ENCODE measurements around the gene TTLL10.
"Not testable (repeated sequence)": the region's sequence is repeated elsewhere in the genome, so short reads cannot be mapped to it uniquely, and the experiment has no call there.

TTLL10 gene

GRCh38 chr1:1171546-1172340 is 1.9 kb upstream of the TTLL10 start:
- no peak for DNase-seq (ENCODE audit: low read depth)

GRCh38 chr1:1173061-1173792 is 453 bp upstream of the TTLL10 start:
- DNase-seq (ENCODE audit: low read depth), result no peak

DNA sequence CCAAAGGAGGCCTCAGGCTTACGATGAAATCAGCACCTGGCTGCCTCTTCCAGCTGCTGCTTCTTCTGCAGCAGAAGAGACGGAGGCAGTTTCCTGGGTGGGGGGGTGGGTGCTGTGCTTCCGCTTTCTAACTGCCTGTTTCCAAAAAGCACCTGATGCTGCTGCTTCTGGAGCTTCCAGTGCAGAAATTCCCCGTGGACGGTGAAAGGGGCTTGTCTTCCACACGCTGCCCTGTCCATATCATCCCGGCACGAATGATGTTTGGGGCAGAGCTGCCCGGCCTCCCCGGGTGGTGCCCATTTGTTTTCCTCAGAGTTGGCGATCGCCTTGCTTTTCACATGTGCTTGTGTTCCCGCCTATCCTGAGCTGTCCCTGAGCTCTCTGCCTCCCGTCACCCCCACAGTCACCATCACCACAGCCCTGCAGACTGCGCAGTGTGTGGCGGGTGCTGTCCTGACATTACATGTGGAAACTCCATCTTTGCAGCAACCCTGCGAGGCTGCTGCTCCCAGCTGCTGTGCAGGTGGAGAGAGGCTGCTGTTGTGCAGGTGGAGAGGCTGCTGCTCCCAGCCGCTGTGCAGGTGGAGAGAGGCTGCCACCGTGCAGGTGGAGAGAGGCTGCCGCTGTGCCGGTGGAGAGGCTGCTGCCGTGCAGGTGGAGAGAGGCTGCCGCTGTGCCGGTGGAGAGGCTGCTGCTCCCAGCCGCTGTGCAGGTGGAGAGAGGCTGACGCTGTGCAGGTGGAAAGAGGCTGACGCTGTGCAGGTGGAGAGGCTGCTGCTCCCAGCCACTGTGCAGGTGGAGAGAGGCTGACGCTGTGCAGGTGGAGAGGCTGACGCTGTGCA is 1.8 kb downstream of the TTLL10 start:
- DNase-seq (ENCODE audit: low read depth), result no peak

DNA sequence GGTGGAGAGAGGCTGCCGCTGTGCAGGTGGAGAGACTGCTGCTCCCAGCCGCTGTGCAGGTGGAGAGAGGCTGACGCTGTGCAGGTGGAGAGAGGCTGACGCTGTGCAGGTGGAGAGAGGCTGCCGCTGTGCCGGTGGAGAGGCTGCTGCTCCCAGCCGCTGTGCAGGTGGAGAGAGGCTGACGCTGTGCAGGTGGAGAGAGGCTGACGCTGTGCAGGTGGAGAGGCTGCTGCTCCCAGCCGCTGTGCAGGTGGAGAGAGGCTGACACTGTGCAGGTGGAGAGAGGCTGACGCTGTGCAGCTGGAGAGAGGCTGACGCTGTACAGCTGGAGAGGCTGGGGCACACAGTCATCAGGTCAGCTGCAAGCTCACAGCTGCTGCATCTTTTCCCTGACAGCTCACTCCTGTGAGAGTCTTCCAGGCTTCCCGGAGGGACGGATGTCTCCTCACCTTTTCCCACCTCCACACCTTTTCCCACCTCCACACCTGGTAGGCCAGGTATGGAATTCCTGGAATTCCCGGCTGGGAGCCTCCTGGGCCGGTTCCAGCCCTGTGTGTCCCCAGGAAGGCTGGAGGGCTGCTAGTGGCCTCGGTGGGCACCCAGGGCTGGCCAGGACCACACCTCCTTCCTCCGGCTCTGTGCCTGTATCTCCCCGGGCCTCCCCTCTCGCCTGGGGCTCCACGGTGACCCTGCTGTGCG is 2.5 kb downstream of the TTLL10 start:
- DNase-seq (ENCODE audit: low read depth), result not testable (repeated sequence)

GRCh38 chr1:1176931-1177330 is 3.3 kb downstream of the TTLL10 start:
- no peak for DNase-seq (ENCODE audit: low read depth)

- DNase-seq (ENCODE audit: low read depth), result no peak
Measured at GRCh38 chr1:1177452-1178206, 3.9 kb downstream of the TTLL10 start.

GRCh38 chr1:1178794-1179331 is 5.2 kb downstream of the TTLL10 start:
- no peak for DNase-seq (ENCODE audit: low read depth)

DNA sequence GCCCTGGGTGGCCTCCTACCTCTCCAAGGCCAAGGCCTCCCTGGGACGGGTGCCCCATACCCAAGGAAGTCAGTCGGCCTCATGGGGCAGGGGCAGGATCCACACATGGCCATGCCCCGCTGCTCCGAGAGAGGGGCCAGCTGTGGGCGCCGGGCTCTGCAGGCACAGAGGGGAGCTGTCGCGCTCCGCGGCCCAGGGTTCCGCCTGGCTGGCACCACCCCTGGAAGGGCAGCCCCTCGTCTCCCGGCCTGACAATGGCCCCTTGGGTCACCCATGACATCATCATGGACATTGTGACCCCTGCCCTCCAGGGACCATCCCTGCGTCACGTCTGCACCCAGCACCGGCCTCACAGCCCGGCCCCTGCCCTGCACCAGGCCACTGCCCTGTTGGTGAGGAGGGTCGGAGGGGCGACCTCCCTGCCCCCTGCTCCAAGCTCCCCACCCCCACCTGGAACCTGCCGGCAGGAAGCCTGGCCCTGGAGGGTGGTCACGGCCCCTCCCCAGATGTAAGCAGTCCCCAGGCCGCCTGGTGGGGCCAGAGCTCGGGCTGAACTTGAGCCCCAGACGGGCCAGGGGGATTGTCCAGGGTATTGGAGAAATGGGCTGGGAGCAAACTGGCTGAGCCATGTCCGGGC is 5.8 kb downstream of the TTLL10 start:
- no peak for DNase-seq (ENCODE audit: low read depth)

- no peak for DNase-seq (ENCODE audit: low read depth)
Measured at GRCh38 chr1:1179983-1180861, 6.5 kb downstream of the TTLL10 start.

DNA sequence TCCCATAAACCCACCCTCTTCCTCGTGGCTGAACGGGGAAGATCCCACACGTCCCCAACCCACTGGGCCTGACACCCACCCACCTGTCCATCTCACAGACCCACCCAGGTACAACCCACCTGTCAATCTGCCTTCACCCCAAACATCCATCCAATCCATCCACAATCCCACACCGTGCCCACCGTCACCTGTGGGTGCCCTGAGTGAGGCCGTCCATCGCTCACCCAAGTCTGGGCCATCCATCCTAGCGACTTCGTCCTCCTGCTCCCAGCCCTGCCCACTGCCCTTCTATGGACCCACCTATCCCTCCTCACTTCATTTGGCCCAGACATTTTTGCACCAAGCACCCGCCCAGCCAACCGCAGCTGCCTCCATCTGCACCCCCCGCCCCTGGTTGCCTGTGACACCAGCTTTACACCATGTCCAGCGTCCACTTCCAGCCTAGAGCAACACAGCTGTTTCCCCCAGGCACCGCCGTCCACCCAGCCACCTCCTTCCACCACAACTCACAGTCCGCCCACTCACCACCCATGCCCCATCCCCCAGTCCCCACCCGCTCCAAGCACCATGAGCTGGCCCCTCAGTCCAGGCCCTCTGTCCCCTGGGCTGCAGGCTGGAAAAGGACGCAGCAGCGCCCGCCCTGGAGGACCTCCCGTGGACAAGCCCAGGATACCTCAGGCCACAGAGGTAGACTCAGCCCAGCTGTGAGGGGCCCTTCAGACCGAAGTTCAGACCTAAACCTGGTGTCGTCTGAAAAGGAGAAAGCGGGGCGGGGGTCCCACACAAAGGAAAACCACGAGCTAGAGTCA is 7.7 kb downstream of the TTLL10 start:
- no peak for DNase-seq (ENCODE audit: low read depth)

DNA sequence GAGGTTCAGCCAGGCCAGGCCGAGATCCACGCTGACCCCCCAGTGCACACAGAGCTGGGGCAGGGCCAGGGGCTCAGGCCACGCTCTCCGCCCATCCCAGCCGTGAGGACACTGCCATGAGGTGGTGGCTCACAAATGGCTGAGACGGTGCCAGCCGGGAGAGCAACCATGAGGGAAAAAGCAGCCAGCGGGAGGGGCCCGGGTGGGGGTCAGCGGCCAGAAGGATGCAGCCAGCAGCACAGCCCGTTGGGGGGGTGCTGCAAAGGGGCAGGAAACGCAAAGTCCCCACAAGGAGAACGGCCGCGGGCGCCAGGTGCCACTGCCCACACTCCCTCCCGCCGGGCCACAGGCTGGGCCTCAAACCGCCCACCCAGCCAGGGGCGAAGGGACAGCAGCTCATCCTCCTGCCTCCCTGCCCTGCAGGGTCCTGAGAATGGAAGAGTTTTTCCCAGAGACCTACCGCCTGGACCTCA is 8.3 kb downstream of the TTLL10 start:
- no peak for DNase-seq (ENCODE audit: low read depth)

DNA sequence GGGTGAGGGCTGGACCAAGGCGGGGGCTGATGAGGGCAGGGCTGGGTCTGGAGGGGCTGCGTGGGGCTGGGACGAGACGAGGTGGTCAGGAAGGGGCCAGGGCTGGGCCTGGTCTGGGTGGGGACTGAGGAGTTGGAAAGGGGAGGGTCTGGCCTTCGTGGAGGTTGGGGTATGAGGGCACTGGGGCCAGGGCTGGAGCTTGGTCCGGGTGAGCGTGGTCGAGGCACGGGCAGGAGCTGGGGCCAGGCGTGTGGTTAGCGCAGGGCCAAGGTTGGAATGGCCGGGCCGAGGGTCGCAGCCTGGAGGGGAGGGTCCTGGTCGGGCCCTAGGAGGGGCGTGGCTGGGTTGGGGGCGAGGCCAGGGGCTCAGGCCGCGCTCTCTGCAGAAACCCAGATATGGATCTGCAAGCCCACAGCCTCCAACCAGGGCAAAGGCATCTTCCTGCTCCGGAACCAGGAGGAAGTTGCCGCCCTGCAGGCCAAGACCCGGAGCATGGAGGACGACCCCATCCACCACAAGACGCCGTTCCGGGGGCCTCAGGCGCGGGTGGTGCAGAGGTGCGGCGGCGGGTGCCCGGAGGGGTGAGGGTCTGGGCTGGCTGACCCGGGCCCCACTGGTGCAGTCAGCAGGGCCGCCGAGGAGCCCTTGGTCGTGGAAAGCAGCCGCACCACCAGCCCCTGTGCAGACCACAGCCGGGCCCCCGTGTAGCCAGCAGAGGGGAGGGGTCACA is 9.0 kb downstream of the TTLL10 start:
- DNase-seq (ENCODE audit: low read depth), result no peak

DNA sequence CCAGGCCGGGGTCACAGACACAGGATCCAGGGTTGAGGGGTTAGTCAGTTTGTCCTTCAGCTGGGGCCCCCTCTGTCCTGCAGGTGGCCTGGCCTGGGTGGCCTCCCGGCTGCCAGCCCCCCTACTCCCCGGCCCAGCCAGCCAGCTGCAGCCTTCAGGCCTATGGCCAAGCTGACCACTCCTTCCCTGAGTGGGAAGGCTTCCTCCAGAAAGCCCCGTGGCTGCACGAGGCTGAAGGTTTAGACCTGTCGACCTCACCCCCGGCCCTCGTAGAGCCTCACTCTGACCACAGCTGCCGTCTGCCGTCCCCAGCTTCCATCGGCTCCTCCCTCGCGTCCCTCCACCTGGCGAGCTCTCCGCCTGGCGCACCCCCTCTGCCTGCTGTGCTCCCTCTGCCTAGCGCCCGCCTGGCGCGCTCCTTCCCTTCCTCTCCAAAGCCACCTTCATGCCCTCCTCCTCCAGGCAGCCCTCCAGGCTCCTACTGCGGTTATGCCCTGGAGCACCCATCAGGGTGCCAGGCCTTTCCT is 9.6 kb downstream of the TTLL10 start:
- DNase-seq (ENCODE audit: low read depth), result no peak

DNA sequence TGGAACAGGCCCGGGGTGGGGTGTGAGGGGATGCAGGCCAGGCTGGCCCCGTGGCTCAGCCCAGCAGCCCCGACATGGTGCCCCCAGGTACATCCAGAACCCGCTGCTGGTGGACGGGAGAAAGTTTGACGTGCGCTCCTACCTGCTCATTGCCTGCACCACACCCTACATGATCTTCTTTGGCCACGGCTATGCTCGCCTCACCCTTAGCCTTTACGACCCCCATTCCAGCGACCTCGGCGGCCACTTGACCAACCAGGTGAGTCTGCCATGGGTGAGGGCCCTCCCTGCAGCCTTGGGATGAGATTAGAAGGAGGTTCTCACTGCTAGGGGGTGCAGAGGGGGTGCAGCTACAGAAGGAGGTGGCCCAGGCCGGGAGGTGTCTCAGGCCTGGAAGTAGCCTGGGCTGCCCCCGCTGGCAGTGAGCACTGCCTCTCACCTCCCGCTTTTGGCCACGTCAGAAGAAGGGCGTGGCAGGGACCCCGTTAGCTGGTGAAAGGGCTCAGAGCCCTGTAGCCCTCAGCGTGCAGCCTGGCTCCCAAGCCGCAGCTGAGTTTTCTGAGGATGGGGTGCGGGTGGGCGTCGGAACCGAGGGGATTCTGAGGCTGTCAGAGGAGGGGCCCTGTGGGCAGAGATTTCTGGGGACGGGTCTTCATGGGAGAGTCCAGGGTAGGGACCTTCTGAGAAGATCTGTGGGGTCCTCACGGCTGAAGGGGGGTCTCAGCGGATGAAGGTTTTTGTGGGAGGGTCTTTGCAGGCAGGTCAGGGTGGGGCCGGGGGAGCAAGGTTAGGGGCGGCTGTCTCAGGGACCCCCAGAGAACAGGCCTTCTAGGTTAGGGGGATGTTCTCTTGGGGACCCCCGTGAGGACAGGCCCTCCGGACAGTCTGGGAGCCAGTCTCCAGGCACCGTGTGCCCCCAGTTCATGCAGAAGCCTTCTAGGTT is 10.4 kb downstream of the TTLL10 start:
- DNase-seq (ENCODE audit: low read depth), result no peak

GRCh38 chr1:1185101-1185765 is 11.6 kb downstream of the TTLL10 start:
- no peak for DNase-seq (ENCODE audit: low read depth)

GRCh38 chr1:1187938-1188337 is 14.3 kb downstream of the TTLL10 start:
- peak; percentile 77 for DNase-seq (ENCODE audit: low read depth)
